Neural cell (in vitro differentiated cells): Measurements from ENCODE around the gene KIZ.

Experiments used
- EP300 ChIP-seq: fragments of 450-650 bp; conservative IDR thresholded peaks from 2 replicates; pipeline ENCODE4 v1.6.1; 2014; ENCODE audit warnings: antibody characterized with exemption, mild to moderate bottlenecking, moderate library complexity; ENCODE audit not compliant: poor library complexity, severe bottlenecking
- EZH2 ChIP-seq: fragments of 200-600, 300-800 bp; shearing (Covaris generic), sonication (generic); IDR thresholded peaks from 2 replicates; pipeline ENCODE4 v1.6.1; 2014; ENCODE audit warnings: antibody characterized with exemption, low read length, borderline replicate concordance, mild to moderate bottlenecking; ENCODE audit not compliant: insufficient read depth, poor library complexity, severe bottlenecking
- MXI1 ChIP-seq: fragments of 450-650 bp; conservative IDR thresholded peaks from 2 replicates; pipeline ENCODE4 v1.6.1; 2014; ENCODE audit warnings: antibody characterized with exemption, mild to moderate bottlenecking; ENCODE audit not compliant: poor library complexity, severe bottlenecking
- POLR2AphosphoS5 ChIP-seq: IDR thresholded peaks from 2 replicates; pipeline ENCODE4 v1.6.1; 2012
- RAD21 ChIP-seq: fragments of 450-650 bp; conservative IDR thresholded peaks from 2 replicates; pipeline ENCODE4 v1.6.1; 2014; ENCODE audit warnings: antibody characterized with exemption, mild to moderate bottlenecking, moderate library complexity
- SMC3 ChIP-seq: fragments of 450-650 bp; conservative IDR thresholded peaks from 2 replicates; pipeline ENCODE4 v1.6.1; 2014; ENCODE audit warnings: antibody characterized with exemption, mild to moderate bottlenecking, moderate library complexity; ENCODE audit not compliant: poor library complexity
- TAF1 ChIP-seq: IDR thresholded peaks from 2 replicates; pipeline ENCODE4 v1.6.1; 2012; ENCODE audit warnings: low read depth
- TF ChIP-seq, protein P1 (sequence below): fragments of 450-650 bp; IDR thresholded peaks from 2 replicates; pipeline ENCODE4 v1.5.1; 2014; ENCODE audit warnings: antibody characterized with exemption, mild to moderate bottlenecking, moderate library complexity; ENCODE audit not compliant: poor library complexity, severe bottlenecking
- TF ChIP-seq, protein P2 (sequence below): IDR thresholded peaks from 2 replicates; pipeline ENCODE4 v1.6.1; 2012; ENCODE audit warnings: borderline replicate concordance

DNA sequence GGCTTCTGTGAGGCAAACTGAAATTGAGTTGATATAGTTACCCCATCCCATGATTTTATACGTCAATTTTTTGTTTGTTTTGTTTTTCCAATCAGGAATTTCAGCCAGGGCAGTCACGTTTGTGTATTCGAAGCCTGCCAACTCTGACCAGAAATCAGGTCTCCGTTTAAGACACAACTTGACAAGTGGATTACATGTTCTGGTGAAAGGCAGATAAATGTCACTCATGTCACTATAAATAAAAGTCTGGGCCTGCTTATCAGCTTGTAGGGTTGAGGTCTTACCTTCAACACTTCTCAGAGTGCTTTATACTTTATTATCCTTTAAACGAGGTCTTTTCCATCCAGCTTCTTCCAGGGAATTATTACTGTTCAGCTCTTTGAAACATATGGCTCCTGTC, 168.9 kb downstream of the KIZ start:
- TF ChIP-seq TAF1 = no peak
- TF ChIP-seq, protein P1, sequence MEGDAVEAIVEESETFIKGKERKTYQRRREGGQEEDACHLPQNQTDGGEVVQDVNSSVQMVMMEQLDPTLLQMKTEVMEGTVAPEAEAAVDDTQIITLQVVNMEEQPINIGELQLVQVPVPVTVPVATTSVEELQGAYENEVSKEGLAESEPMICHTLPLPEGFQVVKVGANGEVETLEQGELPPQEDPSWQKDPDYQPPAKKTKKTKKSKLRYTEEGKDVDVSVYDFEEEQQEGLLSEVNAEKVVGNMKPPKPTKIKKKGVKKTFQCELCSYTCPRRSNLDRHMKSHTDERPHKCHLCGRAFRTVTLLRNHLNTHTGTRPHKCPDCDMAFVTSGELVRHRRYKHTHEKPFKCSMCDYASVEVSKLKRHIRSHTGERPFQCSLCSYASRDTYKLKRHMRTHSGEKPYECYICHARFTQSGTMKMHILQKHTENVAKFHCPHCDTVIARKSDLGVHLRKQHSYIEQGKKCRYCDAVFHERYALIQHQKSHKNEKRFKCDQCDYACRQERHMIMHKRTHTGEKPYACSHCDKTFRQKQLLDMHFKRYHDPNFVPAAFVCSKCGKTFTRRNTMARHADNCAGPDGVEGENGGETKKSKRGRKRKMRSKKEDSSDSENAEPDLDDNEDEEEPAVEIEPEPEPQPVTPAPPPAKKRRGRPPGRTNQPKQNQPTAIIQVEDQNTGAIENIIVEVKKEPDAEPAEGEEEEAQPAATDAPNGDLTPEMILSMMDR = no peak
- TF ChIP-seq, protein P2, sequence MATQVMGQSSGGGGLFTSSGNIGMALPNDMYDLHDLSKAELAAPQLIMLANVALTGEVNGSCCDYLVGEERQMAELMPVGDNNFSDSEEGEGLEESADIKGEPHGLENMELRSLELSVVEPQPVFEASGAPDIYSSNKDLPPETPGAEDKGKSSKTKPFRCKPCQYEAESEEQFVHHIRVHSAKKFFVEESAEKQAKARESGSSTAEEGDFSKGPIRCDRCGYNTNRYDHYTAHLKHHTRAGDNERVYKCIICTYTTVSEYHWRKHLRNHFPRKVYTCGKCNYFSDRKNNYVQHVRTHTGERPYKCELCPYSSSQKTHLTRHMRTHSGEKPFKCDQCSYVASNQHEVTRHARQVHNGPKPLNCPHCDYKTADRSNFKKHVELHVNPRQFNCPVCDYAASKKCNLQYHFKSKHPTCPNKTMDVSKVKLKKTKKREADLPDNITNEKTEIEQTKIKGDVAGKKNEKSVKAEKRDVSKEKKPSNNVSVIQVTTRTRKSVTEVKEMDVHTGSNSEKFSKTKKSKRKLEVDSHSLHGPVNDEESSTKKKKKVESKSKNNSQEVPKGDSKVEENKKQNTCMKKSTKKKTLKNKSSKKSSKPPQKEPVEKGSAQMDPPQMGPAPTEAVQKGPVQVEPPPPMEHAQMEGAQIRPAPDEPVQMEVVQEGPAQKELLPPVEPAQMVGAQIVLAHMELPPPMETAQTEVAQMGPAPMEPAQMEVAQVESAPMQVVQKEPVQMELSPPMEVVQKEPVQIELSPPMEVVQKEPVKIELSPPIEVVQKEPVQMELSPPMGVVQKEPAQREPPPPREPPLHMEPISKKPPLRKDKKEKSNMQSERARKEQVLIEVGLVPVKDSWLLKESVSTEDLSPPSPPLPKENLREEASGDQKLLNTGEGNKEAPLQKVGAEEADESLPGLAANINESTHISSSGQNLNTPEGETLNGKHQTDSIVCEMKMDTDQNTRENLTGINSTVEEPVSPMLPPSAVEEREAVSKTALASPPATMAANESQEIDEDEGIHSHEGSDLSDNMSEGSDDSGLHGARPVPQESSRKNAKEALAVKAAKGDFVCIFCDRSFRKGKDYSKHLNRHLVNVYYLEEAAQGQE = no peak
- no peak for TF ChIP-seq RAD21
- no peak for TF ChIP-seq MXI1
- no peak for TF ChIP-seq EP300
- no peak for TF ChIP-seq EZH2
- no peak for TF ChIP-seq POLR2AphosphoS5
- TF ChIP-seq SMC3 = no peak
